ENCODE results near the gene GLUD2.
"Not testable (repeated sequence)": the region's sequence is repeated elsewhere in the genome, so short reads cannot be mapped to it uniquely, and the experiment has no call there.

The GLUD2 gene

GRCh38 chrX:121047441-121048419 lies at the start of gene GLUD2:
GLUD2 (plus strand) TSS chrX:121047610; CDS start chrX:121047685, 75 bp downstream.
- not testable (repeated sequence) for H3K79me2 ChIP-seq; H3K27ac ChIP-seq; H3K4me1 ChIP-seq; H2AFZ ChIP-seq; H3K9me3 ChIP-seq (ENCODE audit: control insufficient read depth, low read length); H3K27me3 ChIP-seq (ENCODE audit: control insufficient read depth, insufficient read depth, low read length); H3K9ac ChIP-seq; H3K36me3 ChIP-seq (ENCODE audit: control insufficient read depth, insufficient read depth, low read length)
- H3K4me2 ChIP-seq (ENCODE audit: low read length): peak within 1 kb of the TSS; percentile 44
- H3K4me3 ChIP-seq (ENCODE audit: low read depth, low read length): peak within 1 kb of the TSS; percentile 27

DNA sequence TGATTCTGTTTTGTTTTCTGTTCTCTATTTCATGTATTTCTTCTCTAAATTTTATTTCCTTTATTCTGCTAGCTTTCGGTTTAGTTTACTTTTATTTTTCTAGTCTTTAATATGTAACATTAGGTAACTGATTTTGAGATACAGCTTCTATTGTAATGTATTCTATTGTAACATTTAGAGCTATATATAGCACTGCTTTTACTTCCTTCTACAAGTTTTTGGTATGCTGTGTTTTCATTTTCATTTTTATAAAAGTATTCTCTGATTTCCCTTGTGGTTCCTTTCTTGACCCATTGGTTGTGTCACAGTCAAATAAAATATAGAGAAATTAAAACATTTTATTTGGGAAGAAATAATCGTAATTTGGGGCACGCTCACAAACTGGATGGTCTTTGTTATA lies 48.0 kb upstream of the GLUD2 start:
- Histone ChIP-seq H3K4me3 (ENCODE audit: low read depth, low read length) (no peak overlapping the region), H3K27ac (no peak overlapping the region), H3K27me3 (ENCODE audit: control insufficient read depth, insufficient read depth, low read length) (no peaks in the 10 kb centered on the region), H2AFZ (no peak overlapping the region), H3K9me3 (ENCODE audit: control insufficient read depth, low read length) (no peaks in the 10 kb centered on the region), H3K36me3 (ENCODE audit: control insufficient read depth, insufficient read depth, low read length) (no peaks in the 10 kb centered on the region), H3K4me2 (ENCODE audit: low read length) (no peak overlapping the region), H3K79me2 (no peaks in the 10 kb centered on the region), H3K4me1 (no peaks in the 10 kb centered on the region), H3K9ac (no peak overlapping the region)
- no peak for TF ChIP-seq CTCF (IDR thresholded peaks at IDR 0.05)

GRCh38 chrX:121000589-121000988 lies 46.8 kb upstream of the GLUD2 start:
- Histone ChIP-seq H3K9me3 (ENCODE audit: control insufficient read depth, low read length) (no peaks in the 10 kb centered on the region), H3K4me3 (ENCODE audit: low read depth, low read length) (no peak overlapping the region)
- TF ChIP-seq CTCF (IDR thresholded peaks at IDR 0.05): no peak

GRCh38 chrX:121008920-121009319 lies 38.5 kb upstream of the GLUD2 start:
- Histone ChIP-seq H3K36me3 (ENCODE audit: control insufficient read depth, insufficient read depth, low read length) (no peaks in the 10 kb centered on the region), H3K27ac (no peak overlapping the region), H3K79me2 (no peaks in the 10 kb centered on the region), H3K27me3 (ENCODE audit: control insufficient read depth, insufficient read depth, low read length) (no peaks in the 10 kb centered on the region), H2AFZ (no peak overlapping the region), H3K4me3 (ENCODE audit: low read depth, low read length) (no peak overlapping the region), H3K4me2 (ENCODE audit: low read length) (no peak overlapping the region), H3K4me1 (no peaks in the 10 kb centered on the region), H3K9me3 (ENCODE audit: control insufficient read depth, low read length) (no peaks in the 10 kb centered on the region), H3K9ac (no peak overlapping the region)
- TF ChIP-seq CTCF (IDR thresholded peaks at IDR 0.05): no peak

More at GRCh38 chrX:121000589-121000988, 46.8 kb upstream of the GLUD2 start:
- H3K27me3 ChIP-seq (ENCODE audit: control insufficient read depth, insufficient read depth, low read length): no peaks in the 10 kb centered on the region
- no peak overlapping the region for H3K9ac ChIP-seq
- H3K79me2 ChIP-seq: no peaks in the 10 kb centered on the region
- no peak overlapping the region for H3K27ac ChIP-seq
- no peaks in the 10 kb centered on the region for H3K36me3 ChIP-seq (ENCODE audit: control insufficient read depth, insufficient read depth, low read length)
- H2AFZ ChIP-seq: no peak overlapping the region
- H3K4me2 ChIP-seq (ENCODE audit: low read length): no peak overlapping the region
- H3K4me1 ChIP-seq: no peaks in the 10 kb centered on the region

DNA sequence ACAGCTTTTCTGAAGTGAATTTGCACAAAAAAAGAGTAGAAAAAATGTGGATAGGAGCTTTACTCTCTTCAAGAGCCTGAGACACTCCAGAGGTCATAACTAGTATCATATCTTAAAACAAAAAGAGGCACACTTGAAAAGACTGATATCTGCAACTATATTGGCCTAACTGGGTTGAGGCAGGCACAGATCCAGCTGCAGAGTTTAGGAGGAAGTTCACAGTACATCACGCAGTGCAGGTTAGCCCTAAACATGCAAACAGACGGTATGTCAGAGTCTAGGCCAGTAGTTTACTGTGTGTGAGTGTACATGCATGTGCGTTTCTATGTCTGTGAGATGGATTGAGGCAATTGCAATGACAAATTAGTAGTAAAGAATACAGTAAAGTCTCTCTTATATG lies 37.6 kb upstream of the GLUD2 start:
- TF ChIP-seq CTCF (IDR thresholded peaks at IDR 0.05): no peak
- H3K9me3 ChIP-seq (ENCODE audit: control insufficient read depth, low read length): no peaks in the 10 kb centered on the region
- no peaks in the 10 kb centered on the region for H3K79me2 ChIP-seq
- H3K36me3 ChIP-seq (ENCODE audit: control insufficient read depth, insufficient read depth, low read length): no peaks in the 10 kb centered on the region
- H3K4me2 ChIP-seq (ENCODE audit: low read length): no peak overlapping the region
- H3K27ac ChIP-seq: no peak overlapping the region
- H3K9ac ChIP-seq: no peak overlapping the region
- H2AFZ ChIP-seq: no peak overlapping the region
- H3K4me3 ChIP-seq (ENCODE audit: low read depth, low read length): no peak overlapping the region
- H3K4me1 ChIP-seq: no peaks in the 10 kb centered on the region
- no peaks in the 10 kb centered on the region for H3K27me3 ChIP-seq (ENCODE audit: control insufficient read depth, insufficient read depth, low read length)

Data from parathyroid adenoma (tissue), 2 donors.